Activated CD8-positive, alpha-beta memory T cell treated with anti-CD3 and anti-CD28 coated beads for 4 hours (primary cell): ENCODE measurements around the gene APOL1.
"Not testable (repeated sequence)": the region's sequence is repeated elsewhere in the genome, so short reads cannot be mapped to it uniquely, and the experiment has no call there.

Source experiments
- DNase-seq, 2 donors: peaks; one replicate each; pipeline ENCODE4 v3.0.0-alpha.2; 2020; ENCODE audit warnings: low read depth in 2 of 2

The APOL1 gene

DNA sequence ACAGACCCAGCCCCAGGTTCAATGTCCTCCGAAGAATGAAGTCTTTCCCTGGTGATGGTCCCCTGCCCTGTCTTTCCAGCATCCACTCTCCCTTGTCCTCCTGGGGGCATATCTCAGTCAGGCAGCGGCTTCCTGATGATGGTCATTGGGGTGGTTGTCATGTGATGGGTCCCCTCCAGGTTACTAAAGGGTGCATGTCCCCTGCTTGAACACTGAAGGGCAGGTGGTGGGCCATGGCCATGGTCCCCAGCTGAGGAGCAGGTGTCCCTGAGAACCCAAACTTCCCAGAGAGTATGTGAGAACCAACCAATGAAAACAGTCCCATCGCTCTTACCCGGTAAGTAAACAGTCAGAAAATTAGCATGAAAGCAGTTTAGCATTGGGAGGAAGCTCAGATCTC lies 14.1 kb downstream of the APOL1 start:
- DNase-seq: no peak

DNA sequence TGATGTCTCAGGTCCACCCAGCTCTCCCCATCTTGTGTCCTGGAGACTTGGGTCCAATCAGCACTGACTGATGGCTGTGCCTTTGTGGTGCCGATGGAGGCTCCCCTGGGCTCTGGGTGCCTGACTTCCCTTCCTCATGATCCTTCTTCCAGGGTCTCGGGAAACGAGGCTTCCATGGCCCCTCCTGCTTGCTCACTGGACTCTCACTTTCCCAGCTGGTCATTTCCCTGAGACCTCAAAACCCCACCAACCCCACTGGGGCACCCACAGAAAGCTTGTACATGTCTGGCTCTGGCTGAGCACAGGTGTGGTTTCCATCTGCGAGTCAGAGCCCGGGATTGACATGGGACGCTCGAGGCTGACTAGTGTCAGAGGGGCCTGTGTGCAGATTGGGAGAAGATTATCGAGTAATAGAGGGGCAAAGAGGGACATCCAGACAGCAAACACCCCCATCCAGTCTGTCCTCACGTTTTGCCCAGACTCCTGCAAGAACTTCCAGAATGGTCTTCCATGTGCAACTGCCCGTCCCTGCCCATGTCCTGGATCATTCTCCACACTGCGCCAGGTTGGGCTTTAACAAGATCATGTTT lies 15.1 kb downstream of the APOL1 start:
- DNase-seq: no peak

DNA sequence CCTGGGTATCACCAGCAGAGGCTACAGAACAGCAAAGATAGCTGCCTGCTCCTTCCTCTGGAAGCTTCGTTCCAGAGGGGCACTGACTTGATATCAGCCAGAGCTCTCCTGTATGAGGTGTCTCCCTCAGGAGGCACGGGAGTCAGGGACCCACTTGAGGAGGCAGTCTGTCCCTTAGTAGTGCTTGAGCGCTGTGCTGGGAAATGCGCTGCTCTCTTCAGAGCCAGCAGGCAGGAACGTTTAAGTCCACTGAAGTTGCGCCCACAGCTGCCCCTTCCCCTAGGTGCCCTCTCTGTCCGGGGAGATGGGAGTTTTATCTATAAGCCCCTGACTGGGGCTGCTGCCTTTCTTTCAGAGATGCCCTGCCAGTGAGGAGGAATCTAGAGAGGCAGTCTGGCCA lies 18.3 kb downstream of the APOL1 start:
- DNase-seq: not testable (repeated sequence)

DNA sequence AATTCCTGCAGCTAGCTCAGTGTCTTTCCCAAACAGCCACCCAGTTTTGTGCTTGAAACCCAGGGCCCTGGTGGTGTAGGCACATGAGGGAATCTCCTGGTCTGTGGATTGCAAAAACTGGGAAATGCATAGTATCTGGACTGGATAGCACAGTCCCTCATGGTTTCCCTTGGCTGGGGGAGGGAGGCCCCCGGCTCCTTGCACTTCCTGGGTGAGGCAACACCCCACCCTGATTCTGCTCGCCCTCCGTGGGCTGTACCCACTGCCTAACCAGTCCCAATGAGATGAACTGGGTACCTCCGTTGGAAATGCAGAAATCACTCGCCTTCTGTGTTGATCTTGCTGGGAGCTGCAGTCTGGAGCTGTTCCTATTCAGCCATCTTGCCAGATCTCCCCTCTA lies 19.0 kb downstream of the APOL1 start:
- not testable (repeated sequence) for DNase-seq

DNA sequence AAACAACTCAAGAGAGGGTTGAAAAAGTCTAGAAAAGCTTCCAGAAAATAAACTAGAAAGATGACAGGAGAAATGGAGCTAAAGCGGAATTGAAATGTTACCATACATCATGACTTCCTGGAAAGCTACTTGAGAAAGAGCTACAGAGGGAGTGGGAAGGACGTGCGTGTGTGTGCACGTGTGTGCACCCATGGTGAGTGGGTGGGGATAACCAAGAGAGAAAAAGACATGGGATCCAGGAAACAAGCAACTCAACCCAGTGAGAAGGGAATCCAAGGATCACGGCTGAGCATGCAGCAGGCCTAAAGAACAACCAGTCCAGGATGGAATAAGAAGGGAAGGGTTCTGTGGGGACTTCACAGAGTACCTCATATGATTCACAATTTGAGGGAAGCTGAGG lies 21.6 kb downstream of the APOL1 start:
- no peak for DNase-seq

DNA sequence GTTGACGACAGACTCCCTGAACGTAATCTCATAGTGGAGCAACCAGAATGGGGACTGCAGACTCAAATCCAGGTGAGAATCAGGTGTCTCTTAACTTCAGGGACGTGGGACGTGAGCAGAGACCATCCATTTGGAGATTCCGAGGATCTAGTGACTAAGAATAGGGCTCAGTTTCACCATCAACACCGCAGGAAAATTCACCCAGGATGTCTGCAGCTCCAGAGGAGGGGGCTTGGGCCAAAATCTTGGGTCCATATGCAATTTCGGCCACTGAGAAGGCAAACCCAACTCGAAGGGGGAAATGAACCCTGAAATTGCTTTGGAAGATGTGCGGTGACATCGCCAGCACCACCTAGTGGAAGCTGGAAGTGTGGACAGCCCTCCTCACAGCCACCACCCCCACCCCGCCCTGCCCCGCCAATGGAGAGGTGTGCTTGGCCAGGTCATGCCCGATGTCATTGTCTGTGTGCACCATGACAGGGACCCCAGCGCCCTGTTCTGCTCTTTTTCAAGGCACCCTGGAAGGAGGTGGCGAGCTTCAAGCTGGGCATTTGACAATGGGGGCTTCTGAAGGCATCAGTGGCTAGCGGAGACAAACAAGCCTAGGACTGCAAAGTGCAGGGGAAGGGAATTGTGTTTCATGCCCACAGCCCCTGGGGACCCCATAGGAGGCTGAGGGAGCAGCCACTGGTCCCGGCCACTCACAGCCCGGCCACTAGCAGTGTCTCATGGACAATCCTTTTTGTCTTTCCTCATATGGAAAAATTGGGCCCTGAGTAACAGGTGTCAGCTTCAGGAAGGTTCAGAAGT lies 24.8 kb downstream of the APOL1 start:
- peak; percentile 30 for DNase-seq

DNA sequence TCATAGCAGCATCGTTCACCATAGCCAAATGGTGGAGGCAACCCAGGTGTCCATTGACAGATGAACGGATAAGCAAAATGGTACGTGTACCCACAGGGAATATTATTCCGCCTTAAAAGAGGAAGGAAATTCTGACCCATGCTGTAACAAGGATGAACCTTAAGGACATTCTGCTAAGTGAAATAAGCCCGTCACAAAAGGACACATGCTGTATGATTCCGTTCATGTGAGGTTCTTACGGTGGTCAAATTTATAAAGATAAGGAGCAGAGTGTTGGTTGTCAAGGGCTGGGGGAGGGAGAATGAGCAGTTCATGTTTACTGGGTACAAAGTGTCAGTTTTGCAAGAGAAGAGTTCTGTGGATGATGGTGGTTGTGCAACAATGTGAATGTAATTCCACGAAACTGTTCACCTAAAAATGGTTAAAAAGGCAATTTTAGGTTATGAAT lies 26.3 kb downstream of the APOL1 start:
- DNase-seq: no peak

DNA sequence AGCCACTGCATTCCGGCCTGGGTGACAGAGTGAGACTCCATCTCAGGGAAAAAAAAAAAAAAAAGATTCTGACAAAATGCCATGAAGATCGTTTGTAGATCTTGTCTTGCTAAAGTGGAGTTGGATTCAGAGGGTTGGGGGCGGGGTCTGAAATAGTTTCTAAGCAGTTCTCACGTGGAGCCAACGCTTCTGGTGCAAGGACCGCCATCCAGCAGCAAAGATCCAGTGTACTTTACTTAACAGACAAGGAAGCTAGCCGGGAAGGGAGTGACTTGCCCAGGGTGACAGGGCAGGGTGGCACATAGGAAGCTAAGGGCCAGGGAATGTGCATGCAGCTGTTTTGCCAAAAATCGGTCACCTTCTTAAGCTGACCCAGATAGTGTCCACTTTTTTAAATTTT lies 27.4 kb downstream of the APOL1 start:
- DNase-seq: no peak

DNA sequence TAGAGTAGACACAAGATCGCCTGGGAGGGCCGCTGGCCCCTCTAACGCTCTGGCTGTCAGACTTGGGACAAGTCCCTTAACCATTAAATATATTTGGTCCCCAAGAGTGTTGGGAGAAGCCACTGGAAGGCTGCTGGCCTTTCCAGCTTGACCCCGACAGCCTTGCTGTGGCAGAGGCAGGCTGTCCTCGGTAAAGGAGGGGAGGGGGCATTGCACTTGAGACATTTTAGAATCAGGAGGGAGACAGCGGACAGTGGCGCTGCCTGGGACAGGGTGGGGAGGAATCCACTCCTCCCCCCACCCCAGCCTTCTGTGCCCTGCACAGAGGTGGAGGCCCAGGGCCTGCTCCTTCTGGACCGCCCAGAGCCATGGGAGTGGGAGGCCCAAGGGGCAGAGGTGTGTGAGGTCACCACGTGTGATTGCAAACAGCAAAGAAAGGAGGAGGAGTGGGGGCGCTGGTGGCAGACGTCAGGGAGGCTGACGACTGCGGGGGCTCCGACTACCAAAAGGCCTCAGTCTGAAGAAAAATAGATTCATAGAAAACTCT lies 28.9 kb downstream of the APOL1 start:
- DNase-seq: no peak

DNA sequence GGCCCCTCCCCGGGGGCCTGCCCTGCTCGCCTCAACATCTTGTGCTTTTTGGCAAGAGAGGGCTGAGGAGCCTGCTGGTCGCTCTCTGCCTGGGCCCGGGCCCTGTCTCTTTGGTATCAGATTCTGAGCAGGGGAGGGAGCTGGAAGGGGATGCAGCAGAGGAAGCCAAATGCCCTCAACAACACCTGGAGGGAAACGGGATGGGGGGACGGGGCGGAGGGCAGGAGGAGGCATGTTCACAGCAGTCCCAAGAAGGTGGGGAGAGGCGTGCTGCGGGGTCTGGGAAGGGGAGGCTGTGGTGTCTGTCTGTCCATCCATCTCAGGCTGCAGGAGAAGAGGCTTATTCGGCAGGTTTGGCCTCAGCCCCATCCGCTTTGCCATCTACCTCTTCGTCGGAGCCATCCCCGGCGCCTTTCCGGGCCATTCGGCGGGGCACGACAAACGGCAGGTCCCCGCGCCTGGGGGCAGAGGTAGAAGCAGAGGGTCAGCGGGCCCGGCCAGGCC lies 29.4 kb downstream of the APOL1 start:
- DNase-seq: no peak

DNA sequence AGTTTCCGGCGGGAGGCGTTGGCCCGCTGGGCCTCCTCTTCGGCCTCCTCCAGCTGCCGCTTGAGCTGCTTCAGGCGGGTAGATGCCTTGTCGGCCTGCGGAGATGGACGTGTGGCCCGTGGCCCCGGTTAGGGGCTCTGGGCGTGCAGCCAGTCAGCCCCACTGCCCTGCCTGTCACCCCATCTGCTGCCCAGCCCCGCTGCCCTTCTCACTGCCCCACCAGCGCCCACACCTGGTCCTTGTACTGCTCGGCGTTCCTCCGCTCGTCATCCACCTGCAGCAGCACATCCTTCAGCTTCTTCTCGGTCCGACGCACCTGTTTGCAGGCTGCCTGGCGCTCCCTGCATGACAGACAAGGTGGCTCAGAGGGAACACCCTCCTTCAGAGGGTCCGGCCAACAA lies 31.2 kb downstream of the APOL1 start:
- DNase-seq: no peak

DNA sequence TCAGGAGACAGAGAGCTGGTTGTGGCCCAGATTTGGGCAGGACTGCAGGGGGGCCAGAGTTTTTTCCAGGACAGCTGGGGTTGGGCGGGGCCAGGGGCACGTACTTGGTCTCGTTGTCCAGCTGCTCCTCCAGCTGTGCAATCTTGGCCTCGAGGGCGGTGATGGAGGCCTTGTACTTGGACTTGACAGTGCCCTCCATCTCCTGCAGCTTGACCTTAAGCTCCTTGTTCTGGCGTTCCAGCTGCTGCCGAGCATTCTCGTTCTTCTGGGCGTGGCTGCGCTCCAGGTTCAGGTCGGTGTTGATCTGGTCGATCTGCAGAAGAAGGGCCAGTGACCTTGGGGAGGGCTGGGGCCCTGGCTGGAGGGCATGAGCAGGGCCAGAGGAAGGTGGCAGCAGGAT lies 32.1 kb downstream of the APOL1 start:
- DNase-seq: no peak

DNA sequence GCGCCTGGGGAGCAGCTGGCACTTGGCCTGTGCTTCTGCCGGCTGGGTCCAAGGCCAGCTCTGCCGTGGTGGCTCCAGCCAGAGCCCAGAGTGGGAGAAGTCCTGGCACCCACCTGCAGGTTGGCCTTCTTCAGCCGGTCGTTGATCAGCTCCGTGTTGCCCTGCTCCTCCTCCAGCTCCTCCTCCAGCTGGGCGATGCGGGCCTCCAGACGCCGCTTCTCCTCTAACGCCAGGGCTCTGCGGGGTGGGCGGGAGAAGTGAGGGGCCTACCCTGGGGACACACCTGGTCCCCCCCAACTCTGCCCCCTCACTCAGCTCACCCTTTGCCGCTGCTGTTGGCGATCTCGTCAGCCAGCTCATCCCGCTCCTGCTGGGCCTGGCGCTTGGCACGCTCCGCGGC lies 32.6 kb downstream of the APOL1 start:
- no peak for DNase-seq

DNA sequence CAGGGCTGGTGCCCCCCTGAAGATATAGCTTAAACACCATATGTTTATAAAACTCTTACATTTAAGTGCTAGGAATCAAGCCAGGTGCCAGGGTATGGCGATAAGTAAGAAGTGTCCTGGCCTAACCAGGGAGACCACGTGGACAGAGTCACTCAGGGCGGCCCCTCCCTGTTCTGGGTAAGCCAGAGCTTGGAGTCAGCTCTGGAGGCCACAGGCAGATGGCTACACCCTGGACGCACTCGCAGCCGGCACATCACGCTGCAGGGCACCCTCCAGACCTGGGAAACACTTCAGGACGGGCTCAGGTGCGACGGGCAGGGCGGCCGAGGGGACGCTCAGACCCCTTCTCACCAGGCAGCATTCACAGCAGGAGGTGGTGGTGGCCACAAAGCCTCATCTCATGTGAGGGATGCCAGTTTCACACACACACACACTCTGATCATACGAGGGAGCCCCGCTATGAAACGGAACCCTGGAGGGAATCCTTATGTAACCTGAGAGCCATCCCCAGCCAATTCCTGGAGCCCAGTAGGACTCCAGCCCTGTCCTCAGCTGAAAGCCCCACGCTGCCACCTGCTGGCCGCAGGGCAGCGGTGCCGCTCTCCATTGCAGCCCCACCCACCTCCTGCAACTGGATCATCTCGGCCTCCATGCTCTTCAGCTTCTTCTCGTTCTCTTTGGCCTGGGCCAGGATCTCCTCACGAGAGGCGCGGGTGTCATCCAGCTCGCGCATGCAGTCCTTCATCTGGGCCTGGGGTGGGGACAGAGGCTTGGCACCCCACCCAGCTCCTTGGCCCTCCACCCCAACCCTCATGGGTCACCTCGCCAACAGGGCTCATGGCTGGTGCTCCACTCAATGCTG lies 33.4 kb downstream of the APOL1 start:
- peak in 1 of 2 donors; percentile 39 for DNase-seq

DNA sequence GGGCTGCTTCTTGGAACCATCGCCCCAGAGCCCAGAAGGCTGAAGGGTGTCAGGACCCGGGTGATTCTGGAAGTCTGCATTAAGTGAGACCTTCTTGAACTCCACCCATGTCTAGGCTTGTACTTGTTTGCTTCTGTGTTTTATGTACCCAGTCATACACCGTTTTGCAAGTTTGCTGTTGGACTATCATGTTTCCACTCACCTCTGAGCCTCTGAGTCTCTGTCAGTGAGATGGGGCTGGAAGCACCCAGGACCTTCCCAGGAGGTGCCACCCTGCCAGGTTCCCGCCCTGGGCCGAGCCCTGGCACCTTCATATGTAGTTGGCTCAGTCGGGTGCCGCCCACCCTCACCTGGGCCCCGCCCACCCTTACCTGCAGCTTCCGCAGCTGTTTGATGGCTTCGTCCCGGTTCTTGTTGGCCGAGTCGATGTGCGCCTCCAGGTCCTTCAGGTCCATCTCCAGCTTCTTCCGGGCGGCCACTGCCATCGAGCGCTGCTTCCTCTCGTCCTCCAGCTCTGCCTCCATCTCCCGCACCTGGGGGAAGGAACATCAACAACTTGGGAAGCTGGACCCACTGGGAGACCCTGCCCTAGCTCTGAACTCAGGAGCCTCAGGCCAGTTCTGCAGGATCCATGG lies 35.1 kb downstream of the APOL1 start:
- no peak for DNase-seq

DNA sequence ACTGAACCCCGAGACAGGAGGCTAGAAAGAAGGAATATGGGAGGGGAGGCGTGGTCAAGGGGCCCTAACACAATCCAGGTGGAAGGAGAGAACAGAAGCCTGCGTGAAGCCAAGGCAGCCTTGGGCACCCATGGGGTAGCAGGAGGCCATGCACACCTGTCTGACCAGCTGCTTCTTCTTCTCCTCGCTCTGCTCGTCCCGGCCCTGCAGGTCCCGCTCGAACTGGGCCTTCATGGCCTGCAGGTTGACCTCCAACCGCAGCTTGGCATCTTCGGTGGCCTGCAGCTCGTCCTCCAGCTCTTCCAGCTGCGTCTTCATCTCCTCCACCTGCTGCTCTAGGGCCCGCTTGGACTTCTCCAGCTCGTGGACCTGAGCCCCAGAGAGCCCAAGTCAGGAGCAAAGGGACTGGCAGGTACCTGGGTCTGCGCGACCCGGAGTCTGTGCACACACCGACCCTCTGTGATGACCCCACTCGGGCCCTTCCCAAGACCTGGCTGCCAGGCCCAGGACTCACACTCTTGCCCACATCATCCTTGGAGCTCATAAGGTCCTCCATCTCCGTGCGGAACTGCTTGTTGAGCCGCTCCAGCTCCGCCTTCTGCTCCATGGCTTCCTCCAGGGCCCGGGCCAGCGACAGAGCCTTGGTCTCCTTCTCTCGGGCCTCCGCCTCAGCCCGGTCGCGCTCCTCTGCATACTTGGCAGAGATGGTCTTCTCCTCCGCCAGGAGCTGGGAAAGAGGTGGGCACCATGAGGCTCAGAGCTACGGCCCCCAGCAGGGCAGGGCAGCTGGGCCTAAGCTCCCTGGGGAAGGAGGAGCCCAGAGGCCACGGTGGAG lies 35.9 kb downstream of the APOL1 start:
- no peak for DNase-seq

DNA sequence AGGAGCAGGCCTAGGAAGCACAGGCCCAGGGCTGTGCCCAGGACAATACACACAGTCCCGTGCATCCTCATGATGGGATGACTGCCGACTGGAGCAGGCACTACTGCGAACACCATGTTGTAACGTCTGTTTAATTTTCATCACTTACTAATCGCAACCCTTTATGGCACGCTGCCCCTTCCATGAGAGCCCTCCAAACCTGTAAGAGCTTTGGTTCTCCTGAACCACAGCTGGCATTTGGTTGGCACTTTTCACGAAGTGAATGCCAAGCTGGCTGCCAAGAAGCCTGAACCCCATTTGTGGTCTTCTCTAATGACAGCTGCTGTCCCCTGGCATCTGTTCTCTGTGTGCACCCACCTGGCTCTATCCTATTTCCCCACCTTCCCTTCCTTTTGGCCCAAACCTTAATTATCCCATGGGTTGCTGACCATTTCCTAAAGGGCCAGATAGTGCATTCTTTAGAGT lies 36.5 kb downstream of the APOL1 start:
- no peak for DNase-seq

DNA sequence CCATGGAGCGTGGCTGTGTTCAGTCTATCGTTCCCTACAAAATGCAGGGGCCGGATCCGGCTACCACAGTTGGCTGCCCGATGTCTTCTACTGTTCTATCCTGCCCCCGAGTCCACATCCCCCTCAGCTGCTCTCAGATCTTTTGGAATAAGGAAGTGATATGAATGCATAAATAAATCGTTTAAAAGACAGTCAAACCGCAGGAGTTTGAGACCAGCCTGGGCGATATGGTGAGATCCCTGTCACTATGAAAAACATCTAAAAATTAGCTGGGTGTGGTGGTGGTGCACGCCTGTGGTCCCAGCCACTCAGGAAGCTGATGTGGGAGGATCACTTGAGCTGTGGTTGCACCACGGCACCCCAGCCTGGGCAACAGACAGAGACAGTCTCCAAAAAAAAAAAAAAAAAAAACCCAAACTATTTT lies 37.0 kb downstream of the APOL1 start:
- DNase-seq: not testable (repeated sequence)

DNA sequence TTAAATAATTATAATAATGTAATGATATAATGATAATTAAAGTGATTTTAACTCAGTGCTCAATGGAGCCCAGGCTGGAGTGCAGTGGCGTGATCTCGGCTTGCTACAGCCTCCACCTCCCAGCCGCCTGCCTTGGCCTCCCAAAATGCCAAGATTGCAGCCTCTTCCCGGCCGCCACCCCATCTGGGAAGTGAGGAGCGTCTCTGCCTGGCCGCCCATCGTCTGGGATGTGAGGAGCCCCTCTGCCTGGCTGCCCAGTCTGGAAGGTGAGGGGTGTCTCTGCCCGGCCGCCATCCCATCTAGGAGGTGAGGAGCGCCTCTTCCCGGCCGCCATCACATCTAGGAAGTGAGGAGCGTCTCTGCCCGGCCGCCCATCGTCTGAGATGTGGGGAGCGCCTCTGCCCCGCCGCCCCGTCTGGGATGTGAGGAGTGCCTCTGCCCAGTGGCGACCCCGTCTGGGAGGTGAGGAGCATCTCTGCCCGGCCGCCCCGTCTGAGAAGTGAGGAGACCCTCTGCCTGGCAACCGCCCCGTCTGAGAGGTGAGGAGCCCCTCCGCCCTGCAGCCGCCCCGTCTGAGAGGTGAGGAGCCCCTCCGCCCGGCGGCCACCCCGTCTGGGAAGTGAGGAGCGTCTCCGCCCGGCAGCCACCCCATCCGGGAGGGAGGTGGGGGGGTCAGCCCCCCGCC lies 37.6 kb downstream of the APOL1 start:
- not testable (repeated sequence) for DNase-seq
